Mucosa of rectum (tissue), 2 donors: ENCODE data around the gene MT1B.

Source experiments
- H3K27ac ChIP-seq, 2 donors: one replicate each; pipeline ENCODE4 v1.7.0; 2013; ENCODE audit warnings: inconsistent platforms in 2 of 2, low read depth in 2 of 2, low read length in 2 of 2
- H3K27me3 ChIP-seq, 2 donors: one replicate each; pipeline ENCODE4 v1.7.0; 2013; ENCODE audit warnings: low read length in 2 of 2; ENCODE audit not compliant: control insufficient read depth in 2 of 2, insufficient read depth in 2 of 2
- H3K36me3 ChIP-seq, 2 donors: one replicate each; pipeline ENCODE4 v1.7.0; 2013; ENCODE audit warnings: low read length in 2 of 2; ENCODE audit not compliant: control insufficient read depth in 2 of 2, insufficient read depth in 2 of 2
- H3K4me1 ChIP-seq, 2 donors: one replicate each; pipeline ENCODE4 v1.7.0; 2013; ENCODE audit warnings: low read length in 2 of 2, mild to moderate bottlenecking in 1 of 2; ENCODE audit not compliant: control insufficient read depth in 2 of 2, insufficient read depth in 2 of 2
- H3K4me3 ChIP-seq, 2 donors: one replicate each; pipeline ENCODE4 v1.7.0; 2013; ENCODE audit warnings: low read length in 2 of 2
- H3K9ac ChIP-seq, 2 donors: one replicate each; pipeline ENCODE4 v1.7.0; 2013; ENCODE audit warnings: low read length in 2 of 2, low read depth in 1 of 2, mild to moderate bottlenecking in 1 of 2
- H3K9me3 ChIP-seq, 2 donors: one replicate each; pipeline ENCODE4 v1.7.0; 2013; ENCODE audit warnings: low read length in 2 of 2; ENCODE audit not compliant: control insufficient read depth in 2 of 2
- donor health status: healthy.
- donor health status: Normal muscosa, but diverticular disease.

The MT1B gene

DNA sequence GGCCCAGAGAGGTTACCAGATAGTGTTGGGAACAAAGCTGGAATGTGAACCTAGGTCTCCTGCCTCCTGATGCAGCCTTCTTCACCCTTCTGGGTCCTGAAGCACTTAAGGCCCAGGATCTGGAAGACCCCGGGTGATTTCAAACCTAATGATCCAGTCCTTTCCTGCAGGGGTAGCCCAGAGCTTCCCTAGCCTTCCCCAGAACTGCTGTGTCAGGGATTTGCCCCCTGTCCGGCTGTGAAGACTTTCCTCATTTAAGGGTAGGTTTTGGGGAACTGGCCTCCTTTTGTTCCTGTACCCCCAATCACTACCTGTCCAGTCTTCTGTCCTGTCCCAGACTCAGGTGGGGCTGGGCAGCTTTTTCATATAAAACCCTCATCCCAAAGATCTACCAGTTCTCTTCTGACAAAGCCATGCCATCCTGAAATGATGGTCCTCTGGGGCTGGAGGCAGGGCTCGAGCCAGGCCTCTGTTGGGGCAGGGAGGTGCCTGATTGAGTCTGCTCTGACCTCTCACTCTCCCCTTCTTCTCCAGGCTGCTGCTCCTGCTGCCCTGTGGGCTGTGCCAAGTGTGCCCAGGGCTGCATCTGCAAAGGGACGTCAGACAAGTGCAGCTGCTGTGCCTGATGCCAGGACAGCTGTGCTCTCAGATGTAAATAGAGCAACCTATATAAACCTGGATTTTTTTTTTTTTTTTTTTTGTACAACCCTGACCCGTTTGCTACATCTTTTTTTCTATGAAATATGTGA lies 31.9 kb downstream of the MT1B start:
- H3K27me3 ChIP-seq: no peaks in the 10 kb centered on the region
- H3K27ac ChIP-seq: no peak overlapping the region
- H3K9me3 ChIP-seq: no peaks in the 10 kb centered on the region
- peak overlapping the region; percentile 82 to 94 for H3K4me3 ChIP-seq
- H3K36me3 ChIP-seq: no peaks in the 10 kb centered on the region
- peak overlapping the region; percentile 43 to 86 for H3K9ac ChIP-seq
- H3K4me1 ChIP-seq: peaks cover 17% of the 10 kb centered on the region in 2 donors

DNA sequence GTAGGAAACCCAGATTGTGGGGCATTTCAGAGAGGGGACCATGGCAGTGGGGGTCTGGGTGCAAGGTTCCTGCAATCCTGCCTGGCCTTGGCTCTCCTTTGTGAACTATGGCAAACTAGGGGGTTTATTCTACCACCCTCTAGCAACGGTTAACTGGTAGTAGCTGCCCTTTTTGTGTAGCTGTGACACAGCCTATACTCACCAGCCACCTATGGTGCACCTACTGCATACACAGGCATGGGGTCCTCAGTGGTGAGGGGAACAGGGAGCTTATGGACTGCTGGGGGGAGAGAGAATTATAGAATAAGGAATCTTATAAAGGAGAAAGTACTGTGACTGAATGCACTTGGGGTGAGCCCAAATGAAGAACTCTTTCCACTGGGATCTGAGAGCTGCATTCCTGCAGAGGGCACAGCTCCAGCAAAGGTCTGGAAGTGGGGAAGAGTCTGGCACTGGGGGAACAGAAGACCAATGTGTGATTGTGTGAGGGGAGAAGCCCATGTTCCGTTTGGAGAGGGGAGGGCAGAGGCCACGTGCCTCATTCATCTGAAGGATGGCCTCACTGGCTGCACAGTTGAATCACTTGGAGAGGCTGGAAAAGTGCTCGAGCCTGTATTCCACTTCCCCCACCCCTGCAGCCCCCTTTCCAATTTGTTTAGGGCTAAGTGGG lies 32.7 kb downstream of the MT1B start:
- peaks cover 17% of the 10 kb centered on the region in 2 donors for H3K4me1 ChIP-seq
- no peak overlapping the region for H3K27ac ChIP-seq
- H3K36me3 ChIP-seq: no peaks in the 10 kb centered on the region
- no peak overlapping the region for H3K4me3 ChIP-seq
- H3K9me3 ChIP-seq: no peaks in the 10 kb centered on the region
- H3K9ac ChIP-seq: no peak overlapping the region
- H3K27me3 ChIP-seq: no peaks in the 10 kb centered on the region

DNA sequence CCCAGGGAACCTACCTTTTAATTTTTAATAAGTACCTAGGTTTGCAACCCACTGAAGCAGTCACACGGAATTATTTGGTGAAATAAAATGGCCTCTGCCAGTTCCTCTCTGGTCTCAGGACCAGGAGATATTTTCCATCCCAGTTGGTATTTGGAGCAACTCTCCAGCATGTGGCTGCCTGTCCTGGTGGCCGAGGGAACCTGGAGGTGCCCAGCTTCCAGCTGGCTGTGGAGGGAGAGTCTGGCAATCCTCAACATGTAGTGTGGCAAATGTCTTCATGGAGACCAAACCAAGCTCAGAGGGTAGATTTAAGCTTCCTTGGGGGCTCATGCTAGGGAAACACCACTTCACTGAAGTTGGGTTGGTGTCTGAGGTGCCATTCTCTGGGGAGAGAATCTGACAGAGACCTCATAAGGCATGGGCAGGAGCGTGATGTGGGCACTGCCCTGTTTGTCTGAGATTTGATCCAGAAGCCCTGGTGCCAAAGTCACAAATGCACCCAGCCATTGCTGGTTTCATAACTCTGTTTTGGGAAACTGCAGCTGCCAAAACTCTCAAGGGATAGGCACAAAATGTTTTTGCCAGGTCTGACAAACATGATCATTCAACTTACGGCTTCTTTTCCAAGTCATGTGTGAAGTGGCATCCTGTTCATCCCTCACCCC lies 33.4 kb downstream of the MT1B start:
- Histone ChIP-seq H3K27ac (no peak overlapping the region), H3K4me3 (no peak overlapping the region)

DNA sequence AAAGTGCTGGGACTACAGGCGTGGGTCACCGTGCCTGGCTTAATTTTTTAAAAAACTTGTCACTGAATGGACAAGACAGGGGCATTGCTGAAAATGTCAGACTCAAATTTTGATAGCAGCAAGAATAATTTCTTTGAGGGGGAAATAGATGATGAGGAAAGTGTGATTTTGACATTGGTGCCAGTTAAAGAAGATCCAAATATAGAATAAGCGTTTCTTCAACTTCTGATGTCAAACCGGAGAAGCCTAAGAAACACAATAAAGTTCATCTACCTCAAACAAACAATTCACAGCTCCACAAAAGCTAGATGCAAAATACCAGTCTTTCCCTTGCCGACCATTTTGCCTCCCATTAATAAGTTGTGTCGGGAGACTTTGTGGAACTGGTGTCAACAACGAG lies 35.1 kb downstream of the MT1B start:
- peaks cover 12 to 14% of the 10 kb centered on the region in 2 donors for H3K4me1 ChIP-seq
- H3K4me3 ChIP-seq: no peak overlapping the region
- H3K36me3 ChIP-seq: no peaks in the 10 kb centered on the region
- no peaks in the 10 kb centered on the region for H3K27me3 ChIP-seq
- H3K27ac ChIP-seq: no peak overlapping the region
- H3K9ac ChIP-seq: no peak overlapping the region
- no peaks in the 10 kb centered on the region for H3K9me3 ChIP-seq

More for the DNA sequence above, 33.4 kb downstream of the MT1B start:
- Histone ChIP-seq H3K27me3 (no peaks in the 10 kb centered on the region), H3K36me3 (no peaks in the 10 kb centered on the region), H3K9me3 (no peaks in the 10 kb centered on the region), H3K4me1 (peaks cover 17% of the 10 kb centered on the region in 2 donors), H3K9ac (no peak overlapping the region)

DNA sequence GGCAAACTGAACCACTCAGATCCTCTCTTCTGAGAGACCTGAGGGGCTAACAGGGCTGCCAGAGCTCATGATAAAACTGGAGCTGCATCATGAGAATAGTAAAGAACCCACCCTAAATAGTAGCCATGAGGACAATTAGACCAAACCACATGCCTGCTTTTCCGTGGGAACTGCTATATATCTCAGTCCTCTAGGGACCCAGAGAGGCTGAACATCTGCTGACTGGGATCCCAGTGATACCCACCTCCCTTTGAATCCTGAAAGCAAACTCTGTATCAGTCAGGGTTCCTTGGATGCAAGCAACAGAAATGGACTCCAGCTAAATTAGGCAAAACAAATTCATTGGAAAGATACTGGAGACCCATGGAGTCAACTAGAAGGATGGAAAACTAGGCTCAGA lies 37.1 kb downstream of the MT1B start:
- H3K27me3 ChIP-seq: no peaks in the 10 kb centered on the region
- peaks cover 0 to 2% of the 10 kb centered on the region in 2 donors for H3K4me1 ChIP-seq
- H3K9ac ChIP-seq: no peak overlapping the region
- H3K4me3 ChIP-seq: no peak overlapping the region
- H3K27ac ChIP-seq: no peak overlapping the region
- H3K36me3 ChIP-seq: no peaks in the 10 kb centered on the region
- H3K9me3 ChIP-seq: no peaks in the 10 kb centered on the region

- H3K36me3 ChIP-seq: no peaks in the 10 kb centered on the region
- no peak overlapping the region for H3K27ac ChIP-seq
- H3K27me3 ChIP-seq: no peaks in the 10 kb centered on the region
- no peak overlapping the region for H3K9ac ChIP-seq
- no peak overlapping the region for H3K4me3 ChIP-seq
- H3K9me3 ChIP-seq: no peaks in the 10 kb centered on the region
- H3K4me1 ChIP-seq: peaks cover 0 to 2% of the 10 kb centered on the region in 2 donors
Observed at GRCh38 chr16:56689171-56689570, 37.5 kb downstream of the MT1B start.

- Histone ChIP-seq H3K4me3 (no peak overlapping the region), H3K27ac (no peak overlapping the region), H3K27me3 (no peaks in the 10 kb centered on the region), H3K4me1 (peaks cover 0 to 2% of the 10 kb centered on the region in 2 donors), H3K9me3 (no peaks in the 10 kb centered on the region), H3K9ac (no peak overlapping the region), H3K36me3 (no peaks in the 10 kb centered on the region)
Observed at GRCh38 chr16:56690420-56691122, 38.9 kb downstream of the MT1B start.

- no peaks in the 10 kb centered on the region for H3K36me3 ChIP-seq
- H3K9ac ChIP-seq: no peak overlapping the region
- no peak overlapping the region for H3K27ac ChIP-seq
- no peaks in the 10 kb centered on the region for H3K9me3 ChIP-seq
- H3K4me1 ChIP-seq: peaks cover 0 to 2% of the 10 kb centered on the region in 2 donors
- H3K4me3 ChIP-seq: no peak overlapping the region
- no peaks in the 10 kb centered on the region for H3K27me3 ChIP-seq
Observed at GRCh38 chr16:56691885-56692284, 40.2 kb downstream of the MT1B start.

GRCh38 chr16:56695246-56695645 lies 43.6 kb downstream of the MT1B start:
- Histone ChIP-seq H3K27ac (no peak overlapping the region), H3K27me3 (no peaks in the 10 kb centered on the region), H3K9ac (no peak overlapping the region), H3K36me3 (no peaks in the 10 kb centered on the region), H3K4me1 (peaks cover 0 to 2% of the 10 kb centered on the region in 2 donors), H3K4me3 (no peak overlapping the region), H3K9me3 (no peaks in the 10 kb centered on the region)
